ENCODE results near the gene TOPBP1.

DNA sequence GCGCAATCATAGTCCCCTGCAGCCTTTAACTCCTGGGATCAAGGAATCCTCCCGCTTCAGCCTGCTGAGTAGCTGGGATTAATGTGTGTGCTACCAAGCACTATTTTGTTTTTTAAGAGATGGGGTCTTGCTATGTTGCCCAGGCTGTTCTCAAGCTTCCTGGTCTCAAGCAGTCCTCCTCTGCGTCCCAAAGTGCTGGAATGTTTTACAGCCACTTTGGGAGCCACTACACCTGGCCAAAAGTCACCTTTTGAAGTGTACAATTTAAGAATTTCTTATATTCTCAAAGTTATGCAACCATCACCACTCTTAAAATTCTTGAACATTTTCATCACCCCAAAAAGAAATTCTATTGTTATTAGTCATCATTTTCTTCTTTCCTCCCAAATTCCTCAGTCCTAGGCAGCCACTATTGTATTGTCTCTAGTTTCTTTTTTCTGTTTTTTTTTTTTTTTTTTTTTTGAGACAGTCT lies 70.4 kb downstream of the TOPBP1 start:
- TF ChIP-seq, protein P1, sequence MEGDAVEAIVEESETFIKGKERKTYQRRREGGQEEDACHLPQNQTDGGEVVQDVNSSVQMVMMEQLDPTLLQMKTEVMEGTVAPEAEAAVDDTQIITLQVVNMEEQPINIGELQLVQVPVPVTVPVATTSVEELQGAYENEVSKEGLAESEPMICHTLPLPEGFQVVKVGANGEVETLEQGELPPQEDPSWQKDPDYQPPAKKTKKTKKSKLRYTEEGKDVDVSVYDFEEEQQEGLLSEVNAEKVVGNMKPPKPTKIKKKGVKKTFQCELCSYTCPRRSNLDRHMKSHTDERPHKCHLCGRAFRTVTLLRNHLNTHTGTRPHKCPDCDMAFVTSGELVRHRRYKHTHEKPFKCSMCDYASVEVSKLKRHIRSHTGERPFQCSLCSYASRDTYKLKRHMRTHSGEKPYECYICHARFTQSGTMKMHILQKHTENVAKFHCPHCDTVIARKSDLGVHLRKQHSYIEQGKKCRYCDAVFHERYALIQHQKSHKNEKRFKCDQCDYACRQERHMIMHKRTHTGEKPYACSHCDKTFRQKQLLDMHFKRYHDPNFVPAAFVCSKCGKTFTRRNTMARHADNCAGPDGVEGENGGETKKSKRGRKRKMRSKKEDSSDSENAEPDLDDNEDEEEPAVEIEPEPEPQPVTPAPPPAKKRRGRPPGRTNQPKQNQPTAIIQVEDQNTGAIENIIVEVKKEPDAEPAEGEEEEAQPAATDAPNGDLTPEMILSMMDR (conservative IDR thresholded peaks at IDR 0.05; ENCODE audit: low read depth in 2 of 2) = no peak
- TF ChIP-seq ZNF114 (CRISPR knock-in tag; IDR thresholded peaks at IDR 0.05) (no peak), POLR2AphosphoS5 (IDR thresholded peaks at IDR 0.05; ENCODE audit: low read depth) (no peak), ETS1 (IDR thresholded peaks at IDR 0.05) (no peak), CREB1 (CRISPR knock-in tag; IDR thresholded peaks at IDR 0.05; ENCODE audit: low read depth) (no peak), EZH2 (IDR thresholded peaks at IDR 0.05; ENCODE audit: low read depth, unreplicated experiment) (no peak), REST (IDR thresholded peaks at IDR 0.05; ENCODE audit: unreplicated experiment) (no peak), EZH2phosphoT487 (IDR thresholded peaks at IDR 0.05; ENCODE audit: unreplicated experiment) (no peak), JUNB (IDR thresholded peaks at IDR 0.05; ENCODE audit: unreplicated experiment) (no peak), NANOG (IDR thresholded peaks at IDR 0.05; ENCODE audit: borderline replicate concordance) (no peak), ZNF331 (CRISPR knock-in tag; IDR thresholded peaks at IDR 0.05; ENCODE audit: low read depth) (no peak), STAT1 (IDR thresholded peaks at IDR 0.05; ENCODE audit: unreplicated experiment) (no peak), ZNF462 (CRISPR knock-in tag; IDR thresholded peaks at IDR 0.05) (no peak)
